ENCODE data around the gene PDGFC. TPM values are rescaled to one million over a fixed set of nuclear protein-coding genes. Genes with fewer than 3 reads are reported as not detected.

PDGFC gene
- total and polyA plus RNA-seq, 2 donors (not counting 3 experiments of a cell fraction or from before 2014, with no cell fraction given): 2.7 to 5.3 TPM

DNA sequence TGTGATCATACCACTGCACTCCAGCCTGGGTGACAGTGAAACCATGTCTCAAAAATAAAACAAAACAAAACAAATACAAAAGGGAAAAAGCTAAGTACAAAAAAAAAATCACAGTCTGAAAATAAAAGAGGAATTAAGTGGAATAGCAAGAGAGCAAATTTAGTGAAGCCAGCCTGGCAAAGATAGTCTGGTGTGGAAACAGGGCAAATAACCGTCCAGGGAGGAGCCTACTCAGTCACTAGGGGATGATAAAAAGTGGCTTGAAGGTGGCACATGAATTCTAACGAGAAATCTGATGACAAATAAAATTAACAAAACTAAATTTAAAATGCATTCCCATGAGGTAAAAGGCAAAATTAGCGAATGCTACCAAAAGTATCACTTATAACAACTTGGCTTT is 8.2 kb downstream of the PDGFC start:
- H3K9me3 ChIP-seq (replicated peaks; ENCODE audit: control insufficient read depth, insufficient read depth, low read length): no peaks in the 10 kb centered on the region
- ChIA-PET CTCF (interaction anchor here (0.7 to 1.1 kb wide), 3 partner anchors 15 to 488 kb away, joined by 3 to 5 read pairs (median 3); no protein-coding TSS in a partner anchor), POLR2A (no interaction called here)
- FAIRE-seq: no peak
- peaks cover 13% of the 10 kb centered on the region for H3K79me2 ChIP-seq (ENCODE audit: control insufficient read depth, insufficient read depth, low read length)
- H3K27ac ChIP-seq (ENCODE audit: insufficient read depth, low read depth, low read length): no peak overlapping the region
- no peaks in the 10 kb centered on the region for H3K36me3 ChIP-seq (ENCODE audit: control insufficient read depth in 2 of 2, extremely low read depth in 1 of 2, insufficient read depth in 2 of 2, low read length in 2 of 2)
- H3K4me3 ChIP-seq (replicated peaks in 1 of 3; ENCODE audit: insufficient read depth in 1 of 3, low read depth in 1 of 3, low read length in 3 of 3): no peak overlapping the region
- H4K20me1 ChIP-seq (replicated peaks; ENCODE audit: control insufficient read depth, extremely low read depth, insufficient read depth, low read length): no peaks in the 10 kb centered on the region
- dilution Hi-C loops (cut with MboI; ENCODE audit: extremely low pct_ligation_motif_present, low sequenced_read_pairs): no loop called here
- TF ChIP-seq JUN (IDR thresholded peaks at IDR 0.05; ENCODE audit: borderline replicate concordance, insufficient read depth, insufficient read length, low read depth) (no peak), GATA2 (IDR thresholded peaks at IDR 0.05; ENCODE audit: insufficient read depth, insufficient read length, low read depth, low read length) (no peak), FOS (IDR thresholded peaks at IDR 0.05; ENCODE audit: borderline replicate concordance, insufficient read depth, low read length) (no peak), POLR2A (IDR thresholded peaks at IDR 0.05; ENCODE audit: low read depth, low read length) (no peak), EZH2 (IDR thresholded peaks at IDR 0.05; ENCODE audit: borderline replicate concordance, low read depth, low read length, severe bottlenecking) (no peak), POLR2AphosphoS5 (IDR thresholded peaks at IDR 0.05; ENCODE audit: insufficient read depth, low read depth, low read length) (no peak), CTCF (IDR thresholded peaks at IDR 0.05; ENCODE audit: extremely low read depth in 1 of 2, insufficient read depth in 1 of 2, low read depth in 1 of 2, low read length in 2 of 2) (no peak), MYC (IDR thresholded peaks at IDR 0.05; ENCODE audit: low read depth, low read length) (no peak)
- TF ChIP-seq, protein P1, sequence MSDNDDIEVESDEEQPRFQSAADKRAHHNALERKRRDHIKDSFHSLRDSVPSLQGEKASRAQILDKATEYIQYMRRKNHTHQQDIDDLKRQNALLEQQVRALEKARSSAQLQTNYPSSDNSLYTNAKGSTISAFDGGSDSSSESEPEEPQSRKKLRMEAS (IDR thresholded peaks at IDR 0.05; ENCODE audit: insufficient read depth, insufficient read length): no peak
- BruUV-seq (replicated peaks): no TSS peak
- no peak overlapping the region for H3K4me2 ChIP-seq (ENCODE audit: insufficient read depth, low read length)
- no peak for DNase-seq (ENCODE audit: low read depth, low spot score)
- peaks cover 4% of the 10 kb centered on the region for H3K4me1 ChIP-seq (ENCODE audit: control insufficient read depth, extremely low read depth, insufficient read depth, low read length)
- intact Hi-C loops (cut with micrococcal nuclease): no loop called here
- H2AFZ ChIP-seq (ENCODE audit: low read depth, low read length): no peak overlapping the region
- H3K27me3 ChIP-seq (ENCODE audit: control insufficient read depth in 2 of 2, insufficient read depth in 2 of 2, low read length in 2 of 2): no peaks in the 10 kb centered on the region
- H3K9me1 ChIP-seq (replicated peaks; ENCODE audit: control insufficient read depth, extremely low read depth, insufficient read depth, low read length): no peaks in the 10 kb centered on the region
- H3K9ac ChIP-seq (replicated peaks; ENCODE audit: extremely low read depth, insufficient read depth, low read length): no peak overlapping the region

Data from endothelial cell of umbilical vein (primary cell).